PFSK-1 (cell line): Measurements from ENCODE around the gene PPP2R5C.

Source experiments
- POLR2AphosphoS5 ChIP-seq: IDR thresholded peaks from 2 replicates; pipeline ENCODE4 v1.6.1; 2012; ENCODE audit warnings: low read depth, mild to moderate bottlenecking, control low read depth, low read length, moderate library complexity
- REST ChIP-seq, 2 experiments: IDR thresholded peaks; 2 replicates each; pipeline versions ENCODE4 v1.6.1 to v1.8.0; 2011 to 2012; ENCODE audit warnings: low read depth in 2 of 2, low read length in 2 of 2, control low read depth in 1 of 2, inconsistent platforms in 1 of 2, mild to moderate bottlenecking in 1 of 2, moderate library complexity in 1 of 2; ENCODE audit not compliant: insufficient read depth in 1 of 2
- SIN3A ChIP-seq: IDR thresholded peaks from 2 replicates; pipeline ENCODE4 v1.6.1; 2012; ENCODE audit warnings: mild to moderate bottlenecking, low read length, moderate library complexity, borderline replicate concordance; ENCODE audit not compliant: insufficient read depth

GRCh38 chr14:101927859-101928258, 166.3 kb downstream of the PPP2R5C start:
- TF ChIP-seq REST (IDR thresholded peaks at IDR 0.05; ENCODE audit: insufficient read depth in 1 of 2, low read depth in 2 of 2, low read length in 2 of 2) (no peak), SIN3A (no peak), POLR2AphosphoS5 (no peak)
